Measurements from ENCODE around the gene S1PR1. TPM values are rescaled to one million over a fixed set of nuclear protein-coding genes. Genes with fewer than 3 reads are reported as not detected.

S1PR1 gene
- total RNA-seq, 1 experiment from 2014 or later, result 0.86 TPM

DNA sequence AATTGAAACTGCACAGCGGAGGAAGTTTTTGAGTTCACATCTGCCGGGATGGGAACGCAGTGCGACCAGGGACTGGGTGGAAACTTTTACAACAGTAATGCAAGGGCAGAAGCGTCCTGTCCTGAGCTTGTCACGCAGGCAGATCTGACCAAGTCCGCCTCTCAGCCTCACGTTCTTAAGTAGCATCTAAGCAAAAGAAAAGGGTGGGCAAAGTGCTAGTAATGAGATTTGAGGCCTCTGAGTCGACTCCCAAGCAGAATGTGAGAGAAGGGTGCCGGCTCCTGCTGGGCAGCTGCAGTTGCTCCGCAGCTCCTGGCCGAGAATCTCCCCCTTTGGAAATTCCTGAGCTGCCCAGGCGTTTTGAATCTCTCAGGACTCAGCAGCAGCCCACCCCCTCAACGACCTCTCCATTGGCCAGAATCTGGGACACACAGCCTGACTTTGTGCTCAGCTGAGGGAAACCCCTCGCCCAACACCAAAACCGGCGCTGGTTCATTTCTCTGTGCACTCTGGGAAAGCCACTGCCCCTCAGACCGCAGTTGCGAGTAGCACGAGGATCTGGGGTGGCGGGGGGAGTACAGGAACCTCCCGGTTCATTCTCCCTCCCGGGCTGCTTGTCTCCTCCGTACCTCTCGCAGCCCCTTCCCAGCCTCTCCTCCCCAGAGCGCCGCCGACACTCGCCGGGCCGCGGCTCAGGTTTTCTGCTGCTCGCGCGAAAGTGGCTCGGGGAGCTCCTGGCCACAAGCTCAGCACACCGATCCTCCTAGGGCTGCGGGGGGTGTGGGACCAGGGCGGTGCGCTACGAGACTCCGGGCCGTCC lies 913 bp upstream of the S1PR1 start:
- peak overlapping the region; percentile 71 for H3K4me3 Mint-ChIP-seq (ENCODE audit: unreplicated experiment)
- intact Hi-C loops (cut with micrococcal nuclease), result loop anchor here (1.0 to 5.0 kb wide), 4 partner anchors 89 to 249 kb away; no protein-coding TSS in a partner anchor
- TF ChIP-seq, protein P1, sequence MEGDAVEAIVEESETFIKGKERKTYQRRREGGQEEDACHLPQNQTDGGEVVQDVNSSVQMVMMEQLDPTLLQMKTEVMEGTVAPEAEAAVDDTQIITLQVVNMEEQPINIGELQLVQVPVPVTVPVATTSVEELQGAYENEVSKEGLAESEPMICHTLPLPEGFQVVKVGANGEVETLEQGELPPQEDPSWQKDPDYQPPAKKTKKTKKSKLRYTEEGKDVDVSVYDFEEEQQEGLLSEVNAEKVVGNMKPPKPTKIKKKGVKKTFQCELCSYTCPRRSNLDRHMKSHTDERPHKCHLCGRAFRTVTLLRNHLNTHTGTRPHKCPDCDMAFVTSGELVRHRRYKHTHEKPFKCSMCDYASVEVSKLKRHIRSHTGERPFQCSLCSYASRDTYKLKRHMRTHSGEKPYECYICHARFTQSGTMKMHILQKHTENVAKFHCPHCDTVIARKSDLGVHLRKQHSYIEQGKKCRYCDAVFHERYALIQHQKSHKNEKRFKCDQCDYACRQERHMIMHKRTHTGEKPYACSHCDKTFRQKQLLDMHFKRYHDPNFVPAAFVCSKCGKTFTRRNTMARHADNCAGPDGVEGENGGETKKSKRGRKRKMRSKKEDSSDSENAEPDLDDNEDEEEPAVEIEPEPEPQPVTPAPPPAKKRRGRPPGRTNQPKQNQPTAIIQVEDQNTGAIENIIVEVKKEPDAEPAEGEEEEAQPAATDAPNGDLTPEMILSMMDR (IDR thresholded peaks at IDR 0.05; ENCODE audit: unreplicated experiment), result no peak
- ChIA-PET CTCF (interaction anchor here (0.6 to 3.1 kb wide), 17 partner anchors 8 to 367 kb away, joined by 3 to 23 read pairs (median 3); no protein-coding TSS in a partner anchor), POLR2A (interaction anchor here (0.5 to 4.8 kb wide), 13 partner anchors 53 to 986 kb away, joined by 3 to 34 read pairs (median 4); partner anchors contain the start of genes DBT, DPH5 and EXTL2)
- BruUV-seq (replicated peaks), result no TSS peak
- H3K4me1 Mint-ChIP-seq (ENCODE audit: insufficient read depth, unreplicated experiment), result peaks cover 32% of the 10 kb centered on the region
- peak; percentile 75 for DNase-seq (ENCODE audit: unreplicated experiment)
- no peaks in the 10 kb centered on the region for H3K27me3 Mint-ChIP-seq (ENCODE audit: insufficient read depth, unreplicated experiment)
- H3K36me3 Mint-ChIP-seq (ENCODE audit: insufficient read depth, unreplicated experiment), result no peaks in the 10 kb centered on the region
- peak overlapping the region; percentile 33 for H3K27ac Mint-ChIP-seq (ENCODE audit: low read depth, unreplicated experiment)
- H3K9me3 Mint-ChIP-seq (ENCODE audit: unreplicated experiment), result no peaks in the 10 kb centered on the region

DNA sequence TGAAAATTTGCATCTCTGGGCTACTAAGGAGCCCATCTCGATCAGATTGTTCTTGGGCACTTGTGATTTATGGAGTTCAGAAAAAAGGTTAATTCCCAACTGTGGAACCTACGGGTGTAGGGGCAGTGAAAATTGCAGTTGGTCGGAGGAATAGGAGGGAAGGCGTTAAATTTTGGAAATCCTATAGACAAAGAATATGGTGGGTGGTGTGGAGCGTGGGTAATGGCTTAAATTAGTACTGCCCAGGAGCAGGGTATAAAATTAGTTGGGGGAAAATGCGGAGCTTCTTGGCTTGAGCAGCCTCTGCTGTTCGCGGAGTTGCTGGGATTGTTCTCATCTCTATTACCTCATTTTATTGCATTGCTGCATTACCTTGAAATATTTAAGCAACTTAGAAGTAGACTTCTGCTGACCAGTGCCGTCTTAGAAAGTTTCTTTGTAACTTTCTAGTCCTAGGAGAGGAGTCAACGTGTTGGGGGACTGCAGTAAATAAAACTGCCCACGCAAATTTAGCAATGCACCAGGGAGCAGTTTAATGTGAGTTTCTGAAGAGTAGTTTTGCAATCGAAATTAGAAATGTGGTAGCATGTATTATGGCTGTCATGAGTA lies 514 bp downstream of the S1PR1 start:
- Mint-ChIP-seq H3K4me3 (ENCODE audit: unreplicated experiment) (peak overlapping the region; percentile 71), H3K4me1 (ENCODE audit: insufficient read depth, unreplicated experiment) (peaks cover 32% of the 10 kb centered on the region), H3K9me3 (ENCODE audit: unreplicated experiment) (no peaks in the 10 kb centered on the region), H3K27ac (ENCODE audit: low read depth, unreplicated experiment) (peak overlapping the region; percentile 33), H3K27me3 (ENCODE audit: insufficient read depth, unreplicated experiment) (no peaks in the 10 kb centered on the region), H3K36me3 (ENCODE audit: insufficient read depth, unreplicated experiment) (no peaks in the 10 kb centered on the region)
- BruUV-seq (replicated peaks), result no TSS peak
- peak; percentile 74 for DNase-seq (ENCODE audit: unreplicated experiment)
- POLR2A ChIA-PET, result interaction anchor here (1.6 to 4.8 kb wide), 2 partner anchors 54 to 212 kb away, joined by 4 to 34 read pairs; partner anchors contain the start of gene DPH5
- intact Hi-C loops (cut with micrococcal nuclease), result loop anchor here (5.0 kb wide), 3 partner anchors 90 to 250 kb away; no protein-coding TSS in a partner anchor
- TF ChIP-seq, protein P1 (IDR thresholded peaks at IDR 0.05; ENCODE audit: unreplicated experiment), result no peak
- CTCF ChIA-PET, result interaction anchor here (0.6 to 3.9 kb wide), 8 partner anchors 11 to 321 kb away, joined by 3 to 57 read pairs (median 8); no protein-coding TSS in a partner anchor

DNA sequence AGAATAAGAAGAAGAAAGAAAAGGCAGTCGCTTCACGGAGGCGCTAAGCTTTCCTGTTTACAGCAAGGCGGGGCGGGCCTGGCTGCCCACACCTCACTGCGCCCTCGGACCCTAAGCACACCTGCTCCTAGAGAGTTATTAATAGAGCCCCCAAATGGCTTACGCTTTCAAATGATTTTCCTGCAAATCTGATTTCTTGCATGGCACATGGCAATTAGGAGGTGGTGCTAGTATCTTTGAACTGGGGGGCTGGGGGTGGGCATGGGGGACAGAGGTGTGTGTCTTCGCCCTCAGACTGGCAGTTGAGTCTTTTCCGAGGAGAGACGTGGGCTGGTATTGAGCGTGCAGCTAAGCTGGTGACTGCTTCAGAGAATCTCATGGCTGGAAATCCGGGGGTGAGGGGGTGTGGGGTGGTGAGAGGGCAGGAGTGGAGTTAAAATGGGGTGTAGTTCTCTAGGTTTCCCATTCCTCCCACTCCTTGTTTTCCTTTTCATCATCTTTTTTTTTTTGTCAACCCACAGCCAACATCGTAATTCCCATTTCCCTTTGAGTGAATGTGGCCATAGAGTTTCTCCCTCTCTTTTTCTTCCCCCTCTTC lies 1.3 kb downstream of the S1PR1 start:
- CTCF ChIA-PET, result interaction anchor here (0.6 to 3.9 kb wide), 60 partner anchors 8 to 1691 kb away, joined by 3 to 62 read pairs (median 4); partner anchors contain the start of gene DPH5
- no TSS peak for BruUV-seq (replicated peaks)
- no peak for DNase-seq (ENCODE audit: unreplicated experiment)
- TF ChIP-seq, protein P1 (IDR thresholded peaks at IDR 0.05; ENCODE audit: unreplicated experiment), result no peak
- intact Hi-C loops (cut with micrococcal nuclease), result loop anchor here (1.0 to 5.0 kb wide), 5 partner anchors 50 to 317 kb away; no protein-coding TSS in a partner anchor
- POLR2A ChIA-PET, result interaction anchor here (0.8 to 4.8 kb wide), 8 partner anchors 34 to 341 kb away, joined by 3 to 34 read pairs (median 4); partner anchors contain the start of gene DPH5
- H3K9me3 Mint-ChIP-seq (ENCODE audit: unreplicated experiment), result no peaks in the 10 kb centered on the region
- H3K27me3 Mint-ChIP-seq (ENCODE audit: insufficient read depth, unreplicated experiment), result no peaks in the 10 kb centered on the region
- peak overlapping the region; percentile 52 for H3K4me3 Mint-ChIP-seq (ENCODE audit: unreplicated experiment)
- H3K4me1 Mint-ChIP-seq (ENCODE audit: insufficient read depth, unreplicated experiment), result peaks cover 32% of the 10 kb centered on the region
- H3K27ac Mint-ChIP-seq (ENCODE audit: low read depth, unreplicated experiment), result no peak overlapping the region
- no peaks in the 10 kb centered on the region for H3K36me3 Mint-ChIP-seq (ENCODE audit: insufficient read depth, unreplicated experiment)

Measured in MCF 10A (cell line).